ENCODE data around the gene THOC2.
"Not testable (repeated sequence)": the region's sequence is repeated elsewhere in the genome, so short reads cannot be mapped to it uniquely, and the experiment has no call there.

Gene THOC2, protein sequence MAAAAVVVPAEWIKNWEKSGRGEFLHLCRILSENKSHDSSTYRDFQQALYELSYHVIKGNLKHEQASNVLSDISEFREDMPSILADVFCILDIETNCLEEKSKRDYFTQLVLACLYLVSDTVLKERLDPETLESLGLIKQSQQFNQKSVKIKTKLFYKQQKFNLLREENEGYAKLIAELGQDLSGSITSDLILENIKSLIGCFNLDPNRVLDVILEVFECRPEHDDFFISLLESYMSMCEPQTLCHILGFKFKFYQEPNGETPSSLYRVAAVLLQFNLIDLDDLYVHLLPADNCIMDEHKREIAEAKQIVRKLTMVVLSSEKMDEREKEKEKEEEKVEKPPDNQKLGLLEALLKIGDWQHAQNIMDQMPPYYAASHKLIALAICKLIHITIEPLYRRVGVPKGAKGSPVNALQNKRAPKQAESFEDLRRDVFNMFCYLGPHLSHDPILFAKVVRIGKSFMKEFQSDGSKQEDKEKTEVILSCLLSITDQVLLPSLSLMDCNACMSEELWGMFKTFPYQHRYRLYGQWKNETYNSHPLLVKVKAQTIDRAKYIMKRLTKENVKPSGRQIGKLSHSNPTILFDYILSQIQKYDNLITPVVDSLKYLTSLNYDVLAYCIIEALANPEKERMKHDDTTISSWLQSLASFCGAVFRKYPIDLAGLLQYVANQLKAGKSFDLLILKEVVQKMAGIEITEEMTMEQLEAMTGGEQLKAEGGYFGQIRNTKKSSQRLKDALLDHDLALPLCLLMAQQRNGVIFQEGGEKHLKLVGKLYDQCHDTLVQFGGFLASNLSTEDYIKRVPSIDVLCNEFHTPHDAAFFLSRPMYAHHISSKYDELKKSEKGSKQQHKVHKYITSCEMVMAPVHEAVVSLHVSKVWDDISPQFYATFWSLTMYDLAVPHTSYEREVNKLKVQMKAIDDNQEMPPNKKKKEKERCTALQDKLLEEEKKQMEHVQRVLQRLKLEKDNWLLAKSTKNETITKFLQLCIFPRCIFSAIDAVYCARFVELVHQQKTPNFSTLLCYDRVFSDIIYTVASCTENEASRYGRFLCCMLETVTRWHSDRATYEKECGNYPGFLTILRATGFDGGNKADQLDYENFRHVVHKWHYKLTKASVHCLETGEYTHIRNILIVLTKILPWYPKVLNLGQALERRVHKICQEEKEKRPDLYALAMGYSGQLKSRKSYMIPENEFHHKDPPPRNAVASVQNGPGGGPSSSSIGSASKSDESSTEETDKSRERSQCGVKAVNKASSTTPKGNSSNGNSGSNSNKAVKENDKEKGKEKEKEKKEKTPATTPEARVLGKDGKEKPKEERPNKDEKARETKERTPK (N-terminal part only)

DNA sequence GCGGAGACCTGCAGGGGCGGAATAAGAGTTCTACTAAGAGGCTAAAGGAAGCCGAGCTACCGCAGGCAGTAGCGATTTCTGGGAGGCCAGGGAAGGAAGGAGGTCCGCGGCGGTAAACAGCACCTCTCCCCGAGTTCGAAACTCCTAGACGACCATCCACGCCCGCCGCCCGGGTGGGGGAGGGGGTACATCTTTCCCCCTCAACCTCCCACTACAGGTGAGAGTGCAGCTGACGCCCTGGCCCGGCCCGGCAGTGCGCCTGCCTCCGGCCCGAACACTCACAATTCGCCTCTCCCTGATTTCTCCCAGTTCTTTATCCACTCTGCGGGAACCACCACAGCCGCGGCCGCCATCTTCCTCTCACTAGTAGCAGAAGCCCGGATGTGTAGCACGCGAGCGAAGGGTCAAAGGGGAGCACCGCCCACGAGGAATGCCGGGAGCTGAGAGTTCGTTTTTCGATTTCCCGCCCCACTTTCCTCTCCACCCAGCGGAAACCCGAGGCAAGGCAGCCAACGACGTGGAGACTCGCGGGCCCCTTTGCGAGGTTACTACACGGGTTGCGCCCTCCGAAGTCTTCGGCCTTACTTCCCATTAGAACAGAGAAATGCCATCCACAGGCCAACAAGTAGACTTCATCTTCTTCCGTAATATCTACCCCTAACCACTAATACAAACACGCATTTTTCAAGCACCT lies at the start of gene THOC2:
Gene THOC2, minus strand, starts transcription at position 383 of the 694 bp plus-strand sequence. Its CDS starts 30 bp downstream, at position 353.
- no peak for DNase-seq (ENCODE audit: low read depth)
- TF ChIP-seq, protein P1, sequence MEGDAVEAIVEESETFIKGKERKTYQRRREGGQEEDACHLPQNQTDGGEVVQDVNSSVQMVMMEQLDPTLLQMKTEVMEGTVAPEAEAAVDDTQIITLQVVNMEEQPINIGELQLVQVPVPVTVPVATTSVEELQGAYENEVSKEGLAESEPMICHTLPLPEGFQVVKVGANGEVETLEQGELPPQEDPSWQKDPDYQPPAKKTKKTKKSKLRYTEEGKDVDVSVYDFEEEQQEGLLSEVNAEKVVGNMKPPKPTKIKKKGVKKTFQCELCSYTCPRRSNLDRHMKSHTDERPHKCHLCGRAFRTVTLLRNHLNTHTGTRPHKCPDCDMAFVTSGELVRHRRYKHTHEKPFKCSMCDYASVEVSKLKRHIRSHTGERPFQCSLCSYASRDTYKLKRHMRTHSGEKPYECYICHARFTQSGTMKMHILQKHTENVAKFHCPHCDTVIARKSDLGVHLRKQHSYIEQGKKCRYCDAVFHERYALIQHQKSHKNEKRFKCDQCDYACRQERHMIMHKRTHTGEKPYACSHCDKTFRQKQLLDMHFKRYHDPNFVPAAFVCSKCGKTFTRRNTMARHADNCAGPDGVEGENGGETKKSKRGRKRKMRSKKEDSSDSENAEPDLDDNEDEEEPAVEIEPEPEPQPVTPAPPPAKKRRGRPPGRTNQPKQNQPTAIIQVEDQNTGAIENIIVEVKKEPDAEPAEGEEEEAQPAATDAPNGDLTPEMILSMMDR (conservative IDR thresholded peaks at IDR 0.05; ENCODE audit: low read depth, low read length): peak; percentile 23
- peak within 1 kb of the TSS; percentile 83 for H3K4me3 ChIP-seq (ENCODE audit: low read length)

DNA sequence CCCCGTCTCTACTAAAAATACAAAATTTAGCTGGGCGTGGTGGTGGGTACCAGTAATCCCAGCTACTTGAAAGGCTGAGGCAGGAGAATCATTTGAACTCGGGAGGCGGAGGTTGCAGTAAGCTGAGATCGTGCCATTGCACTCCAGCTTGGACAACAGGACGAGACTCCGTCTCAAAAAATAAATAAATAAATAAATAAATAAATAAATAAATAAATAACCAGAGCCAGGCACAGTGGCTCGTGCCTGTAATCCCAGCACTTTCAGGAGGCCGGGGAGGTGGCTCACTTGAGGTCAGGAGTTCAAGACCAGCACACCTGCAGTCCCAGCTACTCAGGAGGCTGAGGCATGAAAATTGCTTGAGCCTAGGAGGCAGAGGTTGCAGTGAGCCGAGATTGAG lies 48.9 kb upstream of the THOC2 start:
- H3K4me3 ChIP-seq (ENCODE audit: low read length); DNase-seq (ENCODE audit: low read depth): not testable (repeated sequence)

DNA sequence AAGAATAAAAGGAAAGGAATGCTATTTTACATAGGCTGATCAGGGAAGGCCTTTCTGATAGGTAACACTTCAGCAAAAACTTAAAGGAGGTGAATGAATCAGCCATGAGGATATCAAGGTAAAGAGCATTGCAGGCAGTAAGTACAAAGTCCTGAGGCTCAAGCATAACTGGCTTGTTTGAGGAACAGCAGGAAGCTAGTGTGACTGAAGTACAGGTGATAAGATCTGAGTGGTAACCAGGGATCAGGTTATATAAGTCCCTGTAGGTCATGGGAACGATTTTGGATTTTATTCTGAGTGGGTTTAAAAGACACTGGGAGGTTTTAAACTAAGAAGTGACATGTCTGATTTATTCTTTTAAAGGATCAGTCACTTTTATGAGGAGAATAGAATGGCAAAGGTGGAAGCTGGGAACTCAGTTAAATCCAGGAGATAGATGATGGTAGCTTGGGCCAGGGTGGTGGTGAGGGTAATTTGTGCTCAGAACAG lies 47.1 kb upstream of the THOC2 start:
- no peak overlapping the region for H3K4me3 ChIP-seq (ENCODE audit: low read length)
- DNase-seq (ENCODE audit: low read depth): no peak
- TF ChIP-seq, protein P1 (conservative IDR thresholded peaks at IDR 0.05; ENCODE audit: low read depth, low read length): no peak

DNA sequence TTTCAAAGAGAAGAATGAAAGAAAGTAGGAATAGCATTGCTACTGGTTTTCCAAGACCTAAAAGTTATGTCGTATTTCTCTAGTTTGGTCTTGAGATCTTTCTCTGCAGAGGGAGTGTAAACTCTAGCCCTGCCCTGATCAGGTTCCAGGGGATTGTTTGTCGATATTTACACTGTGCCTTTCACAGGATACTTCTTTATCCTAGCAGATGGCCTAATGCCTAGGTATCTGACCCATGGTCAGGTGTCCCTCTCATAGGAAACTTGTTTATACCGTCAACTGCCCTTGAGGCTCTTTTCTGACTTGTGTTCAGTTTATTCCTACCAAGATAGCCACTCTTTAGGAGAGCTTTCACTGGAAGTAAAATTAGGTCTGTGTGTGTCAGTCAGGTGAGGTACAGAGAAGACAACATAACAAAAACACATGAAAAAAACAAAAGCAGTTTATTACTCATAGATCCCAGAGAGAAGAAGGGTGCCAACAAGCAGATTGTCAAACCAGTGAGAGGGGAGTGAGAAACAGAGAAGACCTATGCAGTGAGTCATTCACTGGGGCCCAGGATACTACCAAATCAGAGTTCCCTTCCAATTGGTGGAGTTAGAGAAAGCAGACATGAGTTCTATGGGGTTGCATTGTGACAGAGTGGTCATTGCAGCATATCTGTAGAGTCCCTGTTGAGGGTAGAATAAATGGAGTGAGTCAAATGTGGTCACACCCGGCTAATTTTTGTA lies 40.6 kb upstream of the THOC2 start:
- H3K4me3 ChIP-seq (ENCODE audit: low read length): no peak overlapping the region
- TF ChIP-seq, protein P1 (conservative IDR thresholded peaks at IDR 0.05; ENCODE audit: low read depth, low read length): no peak
- DNase-seq (ENCODE audit: low read depth): no peak

DNA sequence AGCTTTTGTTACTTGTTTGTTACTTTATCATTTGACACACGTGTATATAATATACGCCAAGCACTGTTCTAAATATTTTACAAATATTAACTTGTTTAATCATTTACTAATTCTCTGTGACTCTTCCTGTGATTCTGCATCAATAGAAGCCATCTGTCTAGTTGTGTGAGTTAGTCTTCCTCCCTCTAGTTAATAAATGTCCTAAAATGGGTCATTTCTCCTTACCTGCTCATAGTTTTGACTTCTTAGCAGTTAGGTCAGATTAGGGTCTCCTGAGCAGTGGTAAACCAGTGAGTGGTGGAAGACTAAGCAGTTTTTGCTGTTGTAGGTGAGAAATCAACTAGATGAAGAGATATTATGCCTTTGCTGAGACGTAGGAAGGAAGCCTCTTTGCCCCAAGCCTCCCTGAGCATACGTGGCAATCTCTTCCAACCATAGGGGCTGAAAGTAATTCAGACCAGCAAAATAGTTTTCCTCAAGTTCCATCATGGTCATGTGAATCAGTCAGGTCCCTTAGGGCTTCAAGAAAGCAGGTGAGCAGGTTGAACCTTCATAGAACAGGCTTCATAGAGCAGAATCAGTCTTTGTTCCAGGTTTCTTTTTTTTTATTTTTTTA lies 38.7 kb upstream of the THOC2 start:
- H3K4me3 ChIP-seq (ENCODE audit: low read length): no peak overlapping the region
- TF ChIP-seq, protein P1 (conservative IDR thresholded peaks at IDR 0.05; ENCODE audit: low read depth, low read length): no peak

More for the DNA sequence above, 38.7 kb upstream of the THOC2 start:
- DNase-seq (ENCODE audit: low read depth): no peak

Data from retinal pigment epithelial cell (primary cell).